ENCODE data around the gene CST9L. TPM values are rescaled to one million over a fixed set of nuclear protein-coding genes. Genes with fewer than 3 reads are reported as not detected.

The CST9L gene, protein sequence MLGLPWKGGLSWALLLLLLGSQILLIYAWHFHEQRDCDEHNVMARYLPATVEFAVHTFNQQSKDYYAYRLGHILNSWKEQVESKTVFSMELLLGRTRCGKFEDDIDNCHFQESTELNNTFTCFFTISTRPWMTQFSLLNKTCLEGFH
- not detected in 2 replicates for total RNA-seq

GRCh38 chr20:23568320-23568970 is at the start of gene CST9L:
Gene CST9L, minus strand, starts transcription at chr20:23568484. Its CDS starts 34 bp downstream, at chr20:23568450.

DNA sequence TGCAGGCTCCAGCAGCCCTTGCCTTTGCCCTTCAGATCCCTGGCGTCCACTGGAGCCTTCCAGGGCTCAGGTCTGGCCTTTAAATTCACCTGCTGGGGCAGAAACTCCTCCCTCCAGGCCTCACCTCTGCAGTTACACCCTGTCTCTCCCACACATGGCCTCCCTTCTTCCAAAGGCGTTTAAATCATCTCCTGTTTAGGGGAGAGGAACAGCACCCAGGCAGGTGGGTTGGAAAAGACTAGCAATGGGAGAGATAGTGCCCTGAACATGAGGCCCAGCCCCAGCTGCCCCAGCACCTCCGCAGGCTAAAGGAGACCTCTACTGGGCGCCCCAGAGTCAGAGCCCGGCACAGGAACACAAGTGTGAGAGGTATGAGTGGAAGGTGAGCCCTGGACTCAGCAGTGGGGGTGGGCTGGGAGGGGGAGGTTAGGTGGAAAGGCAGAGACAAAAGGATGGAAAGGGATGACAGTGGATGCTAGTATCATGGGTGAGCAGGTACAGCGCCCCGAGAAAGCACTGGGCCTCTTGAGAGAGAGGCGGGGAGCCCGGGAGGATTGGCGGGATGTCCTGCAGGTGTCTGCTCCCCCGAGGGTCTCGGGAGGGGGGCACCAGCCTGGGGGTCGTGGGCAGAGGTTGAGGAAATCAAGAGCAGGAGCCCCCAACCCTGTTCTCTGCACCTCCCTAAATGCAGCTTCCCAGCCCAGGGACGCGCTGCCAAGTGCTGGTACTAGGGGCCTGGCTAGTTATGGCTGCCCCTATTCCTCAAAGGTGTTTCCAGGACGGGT is 37.8 kb upstream of the CST9L start, which contains the start of gene CST9:
TSS of gene CST9 (minus strand) at position 51 of the 785 bp plus-strand sequence. CDS start 53 bp downstream, outside the sequence.

Other genes starting within 250 kb of the CST9L start
- gene NXT1, start 217.7 kb downstream of the CST9L start, total RNA-seq = 75.4 and 76.7 TPM in 2 replicates
- gene GZF1, start 206.3 kb downstream of the CST9L start, total RNA-seq = 7.2 and 8.1 TPM in 2 replicates
- gene NAPB, start 147.0 kb downstream of the CST9L start, total RNA-seq = 1.7 and 3.5 TPM in 2 replicates
- gene CSTL1, start 128.8 kb downstream of the CST9L start, total RNA-seq = not detected in 2 replicates
- not detected in 2 replicates for gene CST11, start 115.6 kb downstream of the CST9L start, total RNA-seq
- gene CST8, start 77.4 kb downstream of the CST9L start, total RNA-seq = not detected in 2 replicates
- not detected in 2 replicates for gene CST9, start 37.4 kb upstream of the CST9L start, total RNA-seq
- 489 and 519 TPM in 2 replicates for gene CST3, start 69.5 kb upstream of the CST9L start, total RNA-seq
- gene CST4, start 120.6 kb upstream of the CST9L start, total RNA-seq = 0.25 TPM in 1 of 2 replicates, not detected in the other
- gene CST1, start 182.5 kb upstream of the CST9L start, total RNA-seq = 0.80 and 1.3 TPM in 2 replicates